CD4-positive, alpha-beta memory T cell (primary cell): Measurements from ENCODE around the gene PACSIN2. TPM values are rescaled to one million over a fixed set of nuclear protein-coding genes. Genes with fewer than 3 reads are reported as not detected.

ENCODE experiments used
- CTCF ChIA-PET: fragments of 350-600 bp; sonication (Branson Sonifier 250); formaldehyde crosslinking; loops from one replicate; lab custom pipeline; 2021; ENCODE audit warnings: inconsistent platforms; ENCODE audit not compliant: partially characterized antibody; lab: Charles Lee
- POLR2A ChIA-PET: fragments of 350-600 bp; sonication (Branson Sonifier 250); formaldehyde crosslinking; loops from one replicate; lab custom pipeline; 2021; ENCODE audit not compliant: partially characterized antibody; lab: Charles Lee
- DNase-seq, 5 donors: peaks; one replicate each; pipeline versions ENCODE4 v3.0.0 to v3.0.0-alpha.2; 2020 to 2022; ENCODE audit warnings: mixed read lengths in 1 of 5
- H3K27ac ChIP-seq: one replicate; pipeline ENCODE4 v1.7.0; 2013; ENCODE audit warnings: low read depth, low read length
- H3K27me3 ChIP-seq: 2 replicates; pipeline ENCODE4 v1.7.0; 2013; ENCODE audit warnings: mild to moderate bottlenecking, low read length, moderate library complexity; ENCODE audit not compliant: insufficient read depth
- H3K36me3 ChIP-seq: 2 replicates; pipeline ENCODE4 v1.7.0; 2013; ENCODE audit warnings: mild to moderate bottlenecking, low read length, moderate library complexity; ENCODE audit not compliant: insufficient read depth
- H3K4me1 ChIP-seq: 2 replicates; pipeline ENCODE4 v1.7.0; 2013; ENCODE audit warnings: mild to moderate bottlenecking, low read length, moderate library complexity; ENCODE audit not compliant: insufficient read depth
- H3K4me3 ChIP-seq, 2 donors: one replicate each; pipeline ENCODE4 v1.7.0; 2013; ENCODE audit warnings: low read length in 2 of 2, mild to moderate bottlenecking in 1 of 2
- H3K9me3 ChIP-seq, 2 donors: one replicate each; pipeline ENCODE4 v1.7.0; 2013; ENCODE audit warnings: low read length in 2 of 2, control low read depth in 1 of 2; ENCODE audit not compliant: control insufficient read depth in 1 of 2
- H3K27ac Mint-ChIP-seq, 7 donors: one replicate each; pipeline ENCODE4 v1.8.0; 2020 to 2021; ENCODE audit warnings: mixed read lengths in 7 of 7, mild to moderate bottlenecking in 6 of 7, inconsistent platforms in 3 of 7, moderate library complexity in 3 of 7
- H3K27me3 Mint-ChIP-seq, 2 donors: one replicate each; pipeline ENCODE4 v1.8.0; 2020 to 2021; ENCODE audit warnings: mixed read lengths in 2 of 2
- H3K36me3 Mint-ChIP-seq, 2 donors: one replicate each; pipeline ENCODE4 v1.8.0; 2020 to 2021; ENCODE audit warnings: mixed read lengths in 2 of 2, inconsistent platforms in 1 of 2, mild to moderate bottlenecking in 1 of 2
- H3K4me1 Mint-ChIP-seq, 4 donors: one replicate each; pipeline ENCODE4 v1.8.0; 2020 to 2021; ENCODE audit warnings: mixed read lengths in 4 of 4, mild to moderate bottlenecking in 1 of 4
- H3K4me3 Mint-ChIP-seq, 8 donors: one replicate each; pipeline ENCODE4 v1.8.0; 2020 to 2021; ENCODE audit warnings: mixed read lengths in 8 of 8, mild to moderate bottlenecking in 7 of 8, moderate library complexity in 6 of 8, inconsistent platforms in 3 of 8
- H3K9me3 Mint-ChIP-seq, 8 donors: one replicate each; pipeline ENCODE4 v1.8.0; 2020 to 2021; ENCODE audit warnings: mixed read lengths in 8 of 8, mild to moderate bottlenecking in 5 of 8, inconsistent platforms in 3 of 8, moderate library complexity in 1 of 8
- intact Hi-C: fragments of 100-400 bp; cut with micrococcal nuclease; formaldehyde crosslinking; loops from one replicate; pipeline ENCODE4 v1.15.1; 2023
- polyA plus RNA-seq, 2 donors: library from polyadenylated mRNA; unstranded; fragments of 300-500 nt; fragmentation: Illumina TruSeq; gene quantifications; one replicate each; pipeline ENCODE4 v1.2.3, GENCODE V29; 2021
- total RNA-seq, 2 experiments: library from RNA; stranded (reverse); gene quantifications; one replicate each; pipeline ENCODE4 v1.2.3, GENCODE V29; 2021

The PACSIN2 gene
- total and polyA plus RNA-seq, 4 experiments from 2014 or later, result 24.6 to 55.0 (median 45.2) TPM

DNA sequence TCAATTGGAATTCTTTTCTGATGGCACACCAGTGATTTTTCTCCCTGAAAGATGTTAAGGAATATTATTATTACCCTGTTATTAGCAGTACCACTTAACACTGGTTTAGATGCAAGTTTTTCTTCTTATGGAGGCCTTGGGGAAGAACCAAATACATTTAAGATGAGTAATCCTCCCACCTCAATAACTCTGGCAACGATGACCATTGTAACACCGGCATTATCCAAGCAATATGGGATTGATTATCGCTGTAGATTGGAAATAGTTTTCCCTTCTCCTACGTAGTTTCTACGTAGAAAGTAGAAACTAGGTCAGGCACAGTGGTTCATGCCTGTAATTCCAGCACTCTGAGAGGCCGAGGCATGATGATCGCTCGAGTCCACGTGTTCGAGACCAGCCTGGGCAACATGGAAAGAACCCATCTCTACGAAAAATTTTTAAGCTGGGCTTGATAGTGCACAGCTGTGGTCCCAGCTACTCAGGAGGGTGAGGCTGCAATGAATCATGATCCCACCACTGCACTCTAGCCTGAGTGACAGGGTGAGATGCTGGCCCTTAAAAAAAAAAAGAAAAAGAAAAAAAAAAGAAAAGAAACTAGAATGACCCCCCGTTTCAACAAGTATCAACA is 45.5 kb downstream of the PACSIN2 start:
- peaks cover 4% of the 10 kb centered on the region for H3K4me1 ChIP-seq
- Mint-ChIP-seq H3K4me1 (peaks cover 20 to 46% (median 29%) of the 10 kb centered on the region in 4 donors), H3K27ac (no peak overlapping the region), H3K36me3 (peaks cover 25 to 38% of the 10 kb centered on the region in 2 donors), H3K4me3 (no peak overlapping the region), H3K27me3 (no peaks in the 10 kb centered on the region), H3K9me3 (no peaks in the 10 kb centered on the region)
- intact Hi-C loops, result no loop called here
- no peak for DNase-seq
- H3K4me3 ChIP-seq, result no peak overlapping the region
- CTCF ChIA-PET, result no interaction called here
- H3K9me3 ChIP-seq, result no peaks in the 10 kb centered on the region
- H3K27me3 ChIP-seq, result no peaks in the 10 kb centered on the region
- POLR2A ChIA-PET, result no interaction called here
- no peaks in the 10 kb centered on the region for H3K36me3 ChIP-seq
- no peak overlapping the region for H3K27ac ChIP-seq

GRCh38 chr22:42967933-42968332 is 47.0 kb downstream of the PACSIN2 start:
- no peak for DNase-seq
- Histone ChIP-seq H3K27me3 (no peaks in the 10 kb centered on the region), H3K36me3 (no peaks in the 10 kb centered on the region), H3K9me3 (no peaks in the 10 kb centered on the region), H3K4me1 (peaks cover 4% of the 10 kb centered on the region), H3K4me3 (no peak overlapping the region), H3K27ac (no peak overlapping the region)
- Mint-ChIP-seq H3K36me3 (peaks cover 33 to 47% of the 10 kb centered on the region in 2 donors), H3K4me3 (no peak overlapping the region), H3K4me1 (peaks cover 23 to 47% (median 31%) of the 10 kb centered on the region in 4 donors), H3K9me3 (no peaks in the 10 kb centered on the region), H3K27ac (no peak overlapping the region), H3K27me3 (no peaks in the 10 kb centered on the region)
- POLR2A ChIA-PET, result no interaction called here
- CTCF ChIA-PET, result no interaction called here
- intact Hi-C loops, result no loop called here

DNA sequence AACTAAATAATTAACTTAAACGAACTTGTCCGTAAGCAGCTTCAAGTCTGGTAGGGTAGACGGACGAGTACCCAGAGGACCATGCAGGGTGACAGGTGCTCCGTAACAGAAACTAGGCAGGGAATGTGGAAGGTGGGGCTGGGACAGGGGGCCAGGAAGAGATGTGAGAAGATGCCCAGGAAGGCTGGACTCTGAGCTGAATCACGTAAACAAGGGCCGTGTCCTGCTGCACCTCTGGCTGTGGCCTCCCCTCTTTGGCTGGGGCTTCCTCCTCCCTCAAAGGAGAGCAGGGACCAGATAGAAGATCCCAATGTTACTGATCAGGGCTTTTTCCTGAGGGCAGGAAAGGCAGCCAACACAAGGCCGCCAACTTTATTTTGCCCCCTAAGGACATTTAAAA is 47.9 kb downstream of the PACSIN2 start:
- Histone ChIP-seq H3K27ac (no peak overlapping the region), H3K9me3 (no peaks in the 10 kb centered on the region), H3K36me3 (no peaks in the 10 kb centered on the region), H3K4me1 (peaks cover 8% of the 10 kb centered on the region), H3K27me3 (no peaks in the 10 kb centered on the region), H3K4me3 (no peak overlapping the region)
- peaks cover 33 to 45% of the 10 kb centered on the region in 2 donors for H3K36me3 Mint-ChIP-seq
- POLR2A ChIA-PET, result no interaction called here
- H3K27me3 Mint-ChIP-seq, result no peaks in the 10 kb centered on the region
- peaks cover 24 to 52% (median 33%) of the 10 kb centered on the region in 4 donors for H3K4me1 Mint-ChIP-seq
- H3K4me3 Mint-ChIP-seq, result no peak overlapping the region
- intact Hi-C loops, result no loop called here
- CTCF ChIA-PET, result no interaction called here
- H3K27ac Mint-ChIP-seq, result peak overlapping the region in 1 of 7 donors; percentile 65
- H3K9me3 Mint-ChIP-seq, result no peaks in the 10 kb centered on the region
- no peak for DNase-seq

DNA sequence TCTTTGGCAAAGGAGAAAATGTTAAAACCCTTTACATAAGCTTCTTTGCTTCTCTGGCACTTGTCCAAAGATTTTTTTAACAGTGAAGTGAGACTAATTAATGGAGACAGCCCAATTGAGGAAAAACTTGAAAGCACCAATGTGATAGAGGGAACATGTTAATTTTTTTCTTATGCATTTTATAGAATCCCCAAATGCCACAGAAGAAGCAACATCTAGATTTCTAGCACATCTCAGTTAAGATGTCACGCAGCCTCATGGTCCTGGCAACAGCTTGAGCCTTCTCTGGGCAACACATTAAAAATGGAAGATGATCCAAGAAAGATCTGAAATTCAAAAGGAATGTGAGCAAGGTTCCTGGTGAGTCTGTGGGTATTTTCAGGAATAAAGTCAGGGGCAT is 48.5 kb downstream of the PACSIN2 start:
- H3K36me3 Mint-ChIP-seq, result peaks cover 33 to 46% of the 10 kb centered on the region in 2 donors
- intact Hi-C loops, result no loop called here

GRCh38 chr22:42964994-42965699 is 49.8 kb downstream of the PACSIN2 start:
- Histone ChIP-seq H3K36me3 (no peaks in the 10 kb centered on the region), H3K27me3 (no peaks in the 10 kb centered on the region), H3K27ac (no peak overlapping the region), H3K4me3 (no peak overlapping the region), H3K9me3 (no peaks in the 10 kb centered on the region), H3K4me1 (peaks cover 16% of the 10 kb centered on the region)
- peaks cover 30 to 59% (median 44%) of the 10 kb centered on the region in 4 donors for H3K4me1 Mint-ChIP-seq
- ChIA-PET CTCF (no interaction called here), POLR2A (no interaction called here)
- H3K27ac Mint-ChIP-seq, result peak overlapping the region in 5 of 7 donors; percentile 10 to 67 (median 43)
- DNase-seq, result no peak
- intact Hi-C loops, result no loop called here
- H3K27me3 Mint-ChIP-seq, result no peaks in the 10 kb centered on the region
- H3K9me3 Mint-ChIP-seq, result no peaks in the 10 kb centered on the region
- peaks cover 31 to 44% of the 10 kb centered on the region in 2 donors for H3K36me3 Mint-ChIP-seq
- H3K4me3 Mint-ChIP-seq, result peak overlapping the region in 1 of 8 donors; percentile 59

More for the DNA sequence above, 48.5 kb downstream of the PACSIN2 start:
- no peak overlapping the region for H3K4me3 Mint-ChIP-seq
- peaks cover 26 to 55% (median 35%) of the 10 kb centered on the region in 4 donors for H3K4me1 Mint-ChIP-seq
- no peak overlapping the region for H3K27ac ChIP-seq
- no peaks in the 10 kb centered on the region for H3K27me3 ChIP-seq
- no peak overlapping the region for H3K27ac Mint-ChIP-seq
- DNase-seq, result no peak
- no peaks in the 10 kb centered on the region for H3K27me3 Mint-ChIP-seq
- POLR2A ChIA-PET, result no interaction called here
- H3K4me3 ChIP-seq, result no peak overlapping the region
- no peaks in the 10 kb centered on the region for H3K36me3 ChIP-seq
- CTCF ChIA-PET, result no interaction called here
- H3K9me3 ChIP-seq, result no peaks in the 10 kb centered on the region
- H3K9me3 Mint-ChIP-seq, result no peaks in the 10 kb centered on the region
- H3K4me1 ChIP-seq, result peaks cover 12% of the 10 kb centered on the region

DNA sequence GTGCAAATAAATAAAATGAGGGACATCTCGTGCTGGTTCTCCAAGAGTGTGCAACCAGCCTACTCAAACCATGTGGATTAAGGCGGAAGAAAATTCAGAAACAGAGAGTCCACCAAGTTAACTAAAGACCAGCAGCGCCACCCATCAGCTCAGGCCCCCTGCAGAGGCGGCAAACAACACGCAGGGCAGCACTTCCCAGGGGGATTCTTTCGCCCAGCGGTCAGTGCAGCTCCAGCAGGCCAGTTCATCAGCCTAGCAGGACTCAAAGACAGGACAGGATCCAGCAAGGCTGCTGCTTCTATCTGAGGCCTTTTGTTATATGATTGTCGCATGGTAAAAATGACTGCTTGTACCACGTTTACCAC is 51.7 kb downstream of the PACSIN2 start:
- Mint-ChIP-seq H3K36me3 (peaks cover 27 to 46% of the 10 kb centered on the region in 2 donors), H3K9me3 (no peaks in the 10 kb centered on the region), H3K27ac (peak overlapping the region in 2 of 7 donors; percentile 43 to 53), H3K4me3 (no peak overlapping the region), H3K27me3 (no peaks in the 10 kb centered on the region), H3K4me1 (peaks cover 38 to 75% (median 55%) of the 10 kb centered on the region in 4 donors)
- ChIA-PET POLR2A (no interaction called here), CTCF (no interaction called here)
- intact Hi-C loops, result no loop called here
- peaks cover 21% of the 10 kb centered on the region for H3K4me1 ChIP-seq
- no peak overlapping the region for H3K4me3 ChIP-seq
- H3K27ac ChIP-seq, result no peak overlapping the region
- no peaks in the 10 kb centered on the region for H3K36me3 ChIP-seq
- no peak for DNase-seq
- H3K27me3 ChIP-seq, result no peaks in the 10 kb centered on the region
- no peaks in the 10 kb centered on the region for H3K9me3 ChIP-seq

DNA sequence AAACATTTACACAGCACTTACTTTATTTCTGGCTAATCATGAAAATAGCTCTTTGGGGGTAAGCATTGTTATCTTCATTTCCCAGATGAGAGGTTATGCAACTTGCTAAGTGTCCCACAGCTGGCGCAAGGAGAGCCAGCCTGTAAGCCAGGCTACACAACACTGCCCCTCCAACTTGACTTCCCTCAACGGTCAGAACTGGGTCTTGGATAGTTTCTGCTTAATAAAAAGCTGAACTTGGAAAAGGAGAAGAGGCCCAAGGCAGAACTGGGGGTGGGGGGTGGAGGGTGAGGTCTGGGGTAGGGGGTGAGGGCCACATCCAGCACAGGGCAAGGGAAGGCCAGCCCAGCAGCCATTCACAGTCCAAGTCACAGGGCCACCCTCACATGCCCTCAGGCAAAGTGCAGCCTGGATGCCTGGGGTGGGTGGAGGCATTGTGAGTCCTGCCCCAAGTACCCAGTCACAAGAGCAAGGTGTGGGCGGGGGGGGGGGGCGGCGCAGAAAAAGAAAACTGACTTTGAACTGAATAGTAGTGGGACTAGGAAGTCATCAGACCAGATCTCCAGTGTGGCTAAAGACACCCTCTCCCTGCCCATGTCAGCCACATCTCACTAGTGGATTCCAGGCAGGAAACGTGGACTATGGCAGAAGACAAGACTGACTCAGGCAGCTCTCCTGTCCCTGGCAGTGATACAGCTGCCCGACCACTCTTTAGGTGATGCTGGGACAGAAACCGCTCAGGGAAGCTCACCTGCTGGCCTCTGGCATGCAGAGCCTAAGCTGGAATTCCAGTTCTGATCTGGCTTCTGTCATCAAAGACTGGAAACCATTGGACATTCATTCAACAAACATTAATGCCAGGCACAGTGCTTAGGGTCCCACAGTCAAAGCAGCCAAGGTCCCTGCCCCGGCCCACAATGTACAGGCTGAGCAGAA is 52.4 kb downstream of the PACSIN2 start:
- Histone ChIP-seq H3K36me3 (no peaks in the 10 kb centered on the region), H3K9me3 (no peaks in the 10 kb centered on the region), H3K27me3 (no peaks in the 10 kb centered on the region), H3K4me3 (no peak overlapping the region), H3K4me1 (peaks cover 21% of the 10 kb centered on the region), H3K27ac (no peak overlapping the region)
- ChIA-PET CTCF (no interaction called here), POLR2A (no interaction called here)
- intact Hi-C loops, result no loop called here
- no peak for DNase-seq
- H3K27me3 Mint-ChIP-seq, result no peaks in the 10 kb centered on the region
- no peak overlapping the region for H3K4me3 Mint-ChIP-seq
- no peaks in the 10 kb centered on the region for H3K9me3 Mint-ChIP-seq
- H3K36me3 Mint-ChIP-seq, result peaks cover 24 to 46% of the 10 kb centered on the region in 2 donors
- peak overlapping the region in 1 of 7 donors; percentile 43 for H3K27ac Mint-ChIP-seq
- H3K4me1 Mint-ChIP-seq, result peaks cover 40 to 76% (median 59%) of the 10 kb centered on the region in 4 donors
